Measurements from ENCODE around the gene LIN7C. TPM values are rescaled to one million over a fixed set of nuclear protein-coding genes. Genes with fewer than 3 reads are reported as not detected.

The LIN7C gene
- total RNA-seq, 5 donors from 2014 or later (not counting 1 experiment from before 2014, with no cell fraction given): 19.8 to 27.3 (median 24.9) TPM

Other genes starting within 250 kb of the LIN7C start
- gene CCDC34, start 143.6 kb downstream of the LIN7C start, total RNA-seq: 1 to 10 TPM; 1.4 to 4.2 (median 2.8) TPM
- gene LGR4, start 34.0 kb downstream of the LIN7C start, total RNA-seq: 1 to 10 TPM in 4 of 5 donors, under 1 TPM in 1; 0.68 to 2.4 (median 1.2) TPM
- under 1 TPM in 1 of 5 donors, not detected in 4; 0.09 TPM for gene BDNF, start 193.7 kb upstream of the LIN7C start, total RNA-seq

Data from T-cell (primary cell).